Gastroesophageal sphincter (tissue), 3 donors: ENCODE measurements around the gene SLC22A15.

Experiments
- POLR2AphosphoS5 ChIP-seq: sonication (generic); formaldehyde crosslinking; IDR thresholded peaks from one replicate; pipeline ENCODE4 v1.6.1; 2017; ENCODE audit warnings: antibody characterized with exemption
- TF ChIP-seq, protein P1 (sequence below), 4 experiments: fragments of 200-600 bp in 2 of 4; fragments of 450-650 bp in 2 of 4; sonication (generic) in 1 of 4; IDR thresholded peaks; one replicate each; pipeline ENCODE4 v1.5.1; 2017 to 2019; ENCODE audit warnings: antibody characterized with exemption in 4 of 4, mild to moderate bottlenecking in 2 of 4, moderate library complexity in 2 of 4

DNA sequence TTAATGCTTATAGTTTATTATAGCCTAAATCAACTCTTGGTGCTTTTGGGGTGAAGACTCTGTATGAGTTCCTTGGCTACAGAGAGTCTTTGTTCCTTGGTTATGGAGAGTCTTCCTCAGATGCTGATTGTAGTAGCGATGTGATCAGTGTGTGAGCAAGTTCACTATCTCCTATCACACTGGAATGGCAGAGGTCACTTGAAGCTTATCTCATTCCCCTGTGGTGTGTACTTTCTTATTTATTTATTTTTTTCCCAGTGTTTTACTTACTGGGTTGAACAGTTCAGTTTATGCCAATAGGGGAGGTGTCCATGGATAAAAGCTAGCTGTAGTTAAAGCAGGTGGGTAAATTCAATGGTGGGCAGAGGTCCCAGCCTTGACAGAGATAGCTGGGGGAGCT is 114.8 kb downstream of the SLC22A15 start:
- no peak for TF ChIP-seq POLR2AphosphoS5
- TF ChIP-seq, protein P1, sequence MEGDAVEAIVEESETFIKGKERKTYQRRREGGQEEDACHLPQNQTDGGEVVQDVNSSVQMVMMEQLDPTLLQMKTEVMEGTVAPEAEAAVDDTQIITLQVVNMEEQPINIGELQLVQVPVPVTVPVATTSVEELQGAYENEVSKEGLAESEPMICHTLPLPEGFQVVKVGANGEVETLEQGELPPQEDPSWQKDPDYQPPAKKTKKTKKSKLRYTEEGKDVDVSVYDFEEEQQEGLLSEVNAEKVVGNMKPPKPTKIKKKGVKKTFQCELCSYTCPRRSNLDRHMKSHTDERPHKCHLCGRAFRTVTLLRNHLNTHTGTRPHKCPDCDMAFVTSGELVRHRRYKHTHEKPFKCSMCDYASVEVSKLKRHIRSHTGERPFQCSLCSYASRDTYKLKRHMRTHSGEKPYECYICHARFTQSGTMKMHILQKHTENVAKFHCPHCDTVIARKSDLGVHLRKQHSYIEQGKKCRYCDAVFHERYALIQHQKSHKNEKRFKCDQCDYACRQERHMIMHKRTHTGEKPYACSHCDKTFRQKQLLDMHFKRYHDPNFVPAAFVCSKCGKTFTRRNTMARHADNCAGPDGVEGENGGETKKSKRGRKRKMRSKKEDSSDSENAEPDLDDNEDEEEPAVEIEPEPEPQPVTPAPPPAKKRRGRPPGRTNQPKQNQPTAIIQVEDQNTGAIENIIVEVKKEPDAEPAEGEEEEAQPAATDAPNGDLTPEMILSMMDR (IDR thresholded peaks at IDR 0.05): no peak
